Pancreas (tissue), 10 donors: ENCODE results near the gene TOMM40L. TPM values are rescaled to one million over a fixed set of nuclear protein-coding genes. Genes with fewer than 3 reads are reported as not detected.

Source experiments
- ATAC-seq, 4 donors: fragments of 200-7000 bp; cut with Tn5 transposase; one replicate each; pipeline versions ENCODE4 v1.8.0 to v1.9.1; 2020; ENCODE audit warnings: mild to moderate bottlenecking in 4 of 4, moderate library complexity in 4 of 4
- DNase-seq, 6 donors: peaks; one replicate each; pipeline ENCODE4 v3.0.0-alpha.2; 2020
- FAIRE-seq: peaks from 2 replicates; lab custom pipeline; 2012; peaks lifted over from hg19 to GRCh38; lab: Jason Lieb, UNC
- H3K27ac ChIP-seq, 4 donors: fragments of 200-600 bp; sonication (generic); 1 replicate in 3 of 4; 2 replicates in 1 of 4; pipeline versions ENCODE4 v1.5.0 to v1.8.0; 2020
- H3K27me3 ChIP-seq, 4 donors: fragments of 200-600 bp; one replicate each; pipeline ENCODE4 v1.8.0; 2021
- H3K36me3 ChIP-seq, 3 donors: fragments of 200-600 bp; sonication (generic) in 1 of 3; one replicate each; pipeline versions ENCODE4 v1.5.0 to v1.8.0; 2020 to 2021
- H3K4me1 ChIP-seq, 3 donors: fragments of 200-600 bp; one replicate each; pipeline ENCODE4 v1.8.0; 2021
- H3K4me3 ChIP-seq, 4 donors: fragments of 200-600 bp; sonication (generic) in 2 of 4; one replicate each; pipeline versions ENCODE4 v1.5.0 to v1.8.0; 2020 to 2021
- H3K9me3 ChIP-seq, 4 donors: fragments of 200-600 bp; one replicate each; pipeline ENCODE4 v1.8.0; 2021
- WGBS, 2 donors: extraction: QIAGEN DNeasy Blood & Tissue Kit; methylation state at CpG; one replicate each; pipeline ENCODE4 v1.1.7; 2013; 5-methylcytosine and 5-hydroxymethylcytosine counted together
- intact Hi-C, 3 donors: fragments of 100-400 bp; cut with DNase I; formaldehyde crosslinking; loops; one replicate each; pipeline versions ENCODE4 v1.11.1 to v1.14.2; 2022
- polyA plus RNA-seq, 2 donors: library from polyadenylated mRNA; stranded (reverse); fragments of 200-250 nt; gene quantifications; one replicate each; pipeline ENCODE4 v1.2.3, GENCODE V29; 2013
- total RNA-seq, 6 donors: library from RNA; stranded (reverse); fragmentation: NEBNext Ultra II Directional in 4 of 6; extraction: Animal tissue kit (Norgen Biotek cat#: 25700) in 4 of 6; gene quantifications; one replicate each; pipeline versions ENCODE4 v1.2.1 to v1.2.4, GENCODE V29; 2021 to 2023
- TF ChIP-seq, protein P1 (sequence below), 4 donors: fragments of 200-600 bp; sonication (generic) in 3 of 4; IDR thresholded peaks; one replicate each; pipeline versions ENCODE4 v1.5.0 to v1.8.0; 2021; ENCODE audit warnings: antibody characterized with exemption in 4 of 4
- donor health status: healthy with polysubstance abuse.
- donor health status: DM: no; HTN: no; CAD: no; lungs with moderate emphysema.
- donor health status: DM: no; HTN: no; CAD: no.
- donor health status: control.
- donor health status: control.
- donor health status: Bipolar disorder and iron deficiency.
- donor health status: DM: yes; HTN: yes; CAD: no.
- donor health status: DM: no; HTN: no; CAD: no.
- donor health status: DM: no; HTN: no; CAD: no.
- donor health status: DM: yes; HTN: yes; CAD: no.

Gene TOMM40L
- total and polyA plus RNA-seq, 8 donors, result 1.4 to 5.6 (median 3.1) TPM

DNA sequence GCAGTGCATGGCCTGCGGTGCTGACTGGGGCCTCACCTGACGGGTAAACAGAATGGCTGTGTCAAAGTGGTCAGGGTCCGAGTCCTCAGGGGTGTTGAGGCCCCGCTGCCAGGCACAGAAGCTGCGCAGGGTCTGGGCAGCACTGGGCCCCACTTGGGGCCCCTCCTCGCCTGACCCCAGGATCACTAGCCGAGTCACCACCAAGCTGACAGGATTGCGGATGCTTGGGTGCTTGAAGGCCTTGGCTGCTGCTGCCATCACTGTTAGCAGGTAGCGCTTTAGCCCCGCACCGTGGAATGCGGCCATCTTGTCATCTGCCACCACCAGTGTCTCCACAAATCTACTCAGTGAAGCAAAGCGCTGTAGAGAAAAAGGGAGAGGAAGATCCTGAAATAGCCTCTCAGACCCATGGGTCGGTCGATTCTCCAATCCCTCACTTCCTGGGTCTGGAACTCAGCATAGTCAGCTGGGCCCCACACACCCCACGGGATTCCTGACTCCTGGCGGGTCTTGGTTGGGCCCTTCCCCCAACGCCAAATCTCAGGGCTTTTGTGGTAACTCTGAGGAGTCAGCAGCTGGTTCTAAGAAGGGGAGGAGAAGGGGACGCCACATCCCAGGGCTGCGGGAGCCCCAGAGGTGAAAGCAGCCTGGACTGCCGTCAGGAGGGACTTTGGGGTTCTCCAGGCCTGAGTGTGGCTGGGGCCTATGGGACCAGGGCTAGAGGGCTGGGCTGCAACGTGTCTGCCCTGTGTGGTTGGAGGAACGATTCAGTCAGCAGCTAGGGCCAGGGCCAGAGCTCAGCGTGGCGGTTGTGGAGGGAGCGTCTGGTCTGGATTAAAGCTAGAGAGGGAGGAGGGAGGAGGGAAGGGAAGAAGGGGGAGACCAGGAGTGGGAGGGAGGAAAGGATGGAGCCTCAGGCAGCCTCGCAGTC, 29.1 kb upstream of the TOMM40L start:
- 69 to 72% methylated on average over 27 of the region's 27 CpGs for WGBS, 2 donors
- intact Hi-C loops, result loop anchor here in 1 of 3 donors (10.0 kb wide), 1 partner anchor 178 kb away; no protein-coding TSS in a partner anchor
- no peak for ATAC-seq

DNA sequence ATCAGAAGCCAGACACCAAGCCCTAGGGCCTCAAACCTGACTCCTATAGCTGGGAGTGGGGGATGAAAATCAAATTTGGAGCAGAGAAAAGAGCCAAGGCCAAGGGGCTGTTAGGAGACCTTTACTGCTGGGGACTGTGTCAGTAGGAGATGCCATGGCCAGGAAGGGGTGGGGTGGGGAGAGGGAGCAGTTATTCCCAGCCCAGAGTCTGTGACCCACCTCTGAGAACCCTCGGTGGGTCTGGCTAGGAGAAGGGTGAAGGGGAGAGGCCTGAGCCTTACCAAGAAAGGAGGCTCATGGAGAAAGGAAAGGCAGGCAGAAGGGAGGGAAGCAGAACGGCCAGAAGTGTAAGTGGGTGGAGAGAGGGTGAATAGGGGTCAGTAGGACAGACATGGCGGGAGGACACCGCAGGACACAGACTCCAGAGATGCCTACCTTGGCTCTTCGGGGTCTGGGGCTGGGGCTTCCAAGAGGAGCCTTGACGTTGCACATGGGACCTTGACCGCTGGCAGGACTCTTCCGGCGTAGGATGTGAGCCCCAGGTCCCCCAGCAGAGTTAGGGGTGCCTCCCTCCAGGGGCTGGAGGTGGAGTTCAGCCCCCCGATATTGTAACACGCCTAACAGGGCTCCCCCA, 28.2 kb upstream of the TOMM40L start:
- DNase-seq (no peak), FAIRE-seq (no peak), ATAC-seq (no peak)
- no peaks in the 10 kb centered on the region for H3K36me3 ChIP-seq
- H3K4me1 ChIP-seq, result peaks cover 0 to 4% (median 3%) of the 10 kb centered on the region in 3 donors
- H3K27me3 ChIP-seq, result no peaks in the 10 kb centered on the region
- peak overlapping the region in 2 of 4 donors; percentile 9 to 32 for H3K4me3 ChIP-seq
- intact Hi-C loops, result loop anchor here in 1 of 3 donors (10.0 kb wide), 1 partner anchor 177 kb away; no protein-coding TSS in a partner anchor
- 52 to 56% methylated on average over 11 of the region's 11 CpGs for WGBS, 2 donors
- peak overlapping the region in 1 of 4 donors; percentile 36 for H3K27ac ChIP-seq
- no peaks in the 10 kb centered on the region for H3K9me3 ChIP-seq
- TF ChIP-seq, protein P1, sequence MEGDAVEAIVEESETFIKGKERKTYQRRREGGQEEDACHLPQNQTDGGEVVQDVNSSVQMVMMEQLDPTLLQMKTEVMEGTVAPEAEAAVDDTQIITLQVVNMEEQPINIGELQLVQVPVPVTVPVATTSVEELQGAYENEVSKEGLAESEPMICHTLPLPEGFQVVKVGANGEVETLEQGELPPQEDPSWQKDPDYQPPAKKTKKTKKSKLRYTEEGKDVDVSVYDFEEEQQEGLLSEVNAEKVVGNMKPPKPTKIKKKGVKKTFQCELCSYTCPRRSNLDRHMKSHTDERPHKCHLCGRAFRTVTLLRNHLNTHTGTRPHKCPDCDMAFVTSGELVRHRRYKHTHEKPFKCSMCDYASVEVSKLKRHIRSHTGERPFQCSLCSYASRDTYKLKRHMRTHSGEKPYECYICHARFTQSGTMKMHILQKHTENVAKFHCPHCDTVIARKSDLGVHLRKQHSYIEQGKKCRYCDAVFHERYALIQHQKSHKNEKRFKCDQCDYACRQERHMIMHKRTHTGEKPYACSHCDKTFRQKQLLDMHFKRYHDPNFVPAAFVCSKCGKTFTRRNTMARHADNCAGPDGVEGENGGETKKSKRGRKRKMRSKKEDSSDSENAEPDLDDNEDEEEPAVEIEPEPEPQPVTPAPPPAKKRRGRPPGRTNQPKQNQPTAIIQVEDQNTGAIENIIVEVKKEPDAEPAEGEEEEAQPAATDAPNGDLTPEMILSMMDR (IDR thresholded peaks at IDR 0.05), result no peak

More for the DNA sequence above, 29.1 kb upstream of the TOMM40L start:
- no peak for FAIRE-seq
- Histone ChIP-seq H3K9me3 (no peaks in the 10 kb centered on the region), H3K27ac (peak overlapping the region in 1 of 4 donors; percentile 11), H3K4me3 (peak overlapping the region in 1 of 4 donors; percentile 32), H3K36me3 (no peaks in the 10 kb centered on the region), H3K27me3 (no peaks in the 10 kb centered on the region), H3K4me1 (peaks cover 0 to 4% (median 3%) of the 10 kb centered on the region in 3 donors)
- TF ChIP-seq, protein P1 (IDR thresholded peaks at IDR 0.05), result no peak
- DNase-seq, result no peak

DNA sequence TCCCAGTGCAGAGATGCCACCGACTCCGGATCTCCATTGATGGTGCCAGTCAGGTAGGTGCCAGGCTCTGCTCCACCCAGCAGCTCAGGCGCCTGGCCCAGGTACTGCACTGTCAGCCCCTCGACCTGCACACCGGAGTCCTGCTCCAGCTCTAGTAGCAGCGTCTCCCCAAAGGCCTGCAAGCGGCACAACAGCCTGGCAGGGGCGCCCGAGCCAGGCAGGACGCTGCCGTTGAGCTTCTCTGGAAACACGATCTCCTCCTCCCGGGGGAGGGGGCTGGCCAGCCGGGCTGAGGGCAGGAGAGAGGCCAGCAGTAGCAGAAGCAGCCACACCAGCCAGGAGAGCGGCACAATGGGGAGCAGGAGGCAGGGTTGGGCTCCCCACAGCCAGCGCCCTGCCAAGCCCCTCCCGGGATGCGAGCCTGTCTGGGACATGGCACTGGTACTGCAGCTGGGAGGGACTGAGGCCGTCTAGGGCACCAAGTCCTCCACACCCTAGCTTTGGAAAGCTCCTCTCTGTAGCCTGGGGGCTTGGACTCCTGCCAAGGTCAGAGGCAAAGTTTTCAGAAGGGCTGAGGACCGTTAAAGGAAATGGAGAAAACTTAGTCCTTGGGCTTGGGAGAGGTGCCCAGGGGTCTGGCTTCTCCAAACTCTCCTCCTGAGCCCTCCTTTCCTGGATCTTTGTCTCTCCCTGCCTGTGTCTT, 27.5 kb upstream of the TOMM40L start:
- no peaks in the 10 kb centered on the region for H3K27me3 ChIP-seq
- ATAC-seq (no peak), DNase-seq (peak in 1 of 6 donors; percentile 65), FAIRE-seq (no peak)
- TF ChIP-seq, protein P1 (IDR thresholded peaks at IDR 0.05), result no peak
- H3K4me1 ChIP-seq, result peaks cover 6 to 9% (median 8%) of the 10 kb centered on the region in 3 donors
- H3K27ac ChIP-seq, result peak overlapping the region in 1 of 4 donors; percentile 36
- H3K9me3 ChIP-seq, result no peaks in the 10 kb centered on the region
- intact Hi-C loops, result loop anchor here in 1 of 3 donors (10.0 kb wide), 1 partner anchor 176 kb away; no protein-coding TSS in a partner anchor
- H3K4me3 ChIP-seq, result peak overlapping the region in 2 of 4 donors; percentile 9 to 32
- H3K36me3 ChIP-seq, result no peaks in the 10 kb centered on the region
- 28 to 29% methylated on average over 20 of the region's 20 CpGs for WGBS, 2 donors

DNA sequence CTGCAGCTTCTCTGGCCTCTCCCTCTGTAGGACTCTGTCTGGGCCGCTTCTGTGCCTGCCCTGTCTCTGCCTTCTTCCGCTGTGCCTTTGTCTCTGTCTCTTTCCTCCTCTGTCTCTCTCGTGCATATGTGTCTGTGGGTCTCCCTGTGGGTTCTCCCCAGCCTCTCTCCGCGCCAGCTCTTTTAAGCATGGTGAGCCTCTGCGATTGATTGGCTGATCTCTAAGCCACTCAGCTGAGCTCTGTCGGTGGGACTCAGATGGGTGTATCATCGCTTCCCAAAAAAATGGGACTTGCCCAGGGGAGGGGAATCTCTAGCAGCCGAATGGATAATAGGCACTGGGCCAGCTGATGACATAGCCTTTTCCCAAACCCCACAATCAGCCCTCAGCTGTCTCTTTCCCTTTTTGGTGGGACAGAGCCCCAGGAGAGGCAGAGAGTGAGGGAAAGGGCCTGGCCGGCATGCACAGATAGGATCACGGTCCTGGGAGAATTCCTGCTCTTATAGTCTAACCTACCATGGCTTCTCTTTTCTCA, 26.9 kb upstream of the TOMM40L start, which contains the start of gene ADAMTS4:
Gene ADAMTS4, minus strand, starts transcription at position 158 of the 535 bp plus-strand sequence. CDS start 427 bp downstream, outside the sequence.
- peak in 1 of 6 donors; percentile 32 for DNase-seq

More for the DNA sequence above, 26.9 kb upstream of the TOMM40L start, which contains the start of gene ADAMTS4:
- no peaks in the 10 kb centered on the region for H3K27me3 ChIP-seq
- ATAC-seq (no peak), FAIRE-seq (no peak)
- 73 to 76% methylated on average over 11 of the region's 11 CpGs for WGBS, 2 donors
- intact Hi-C loops, result loop anchor here in 1 of 3 donors (10.0 kb wide), 1 partner anchor 176 kb away; no protein-coding TSS in a partner anchor
- no peaks in the 10 kb centered on the region for H3K36me3 ChIP-seq
- H3K9me3 ChIP-seq, result no peaks in the 10 kb centered on the region
- peaks cover 8 to 11% (median 9%) of the 10 kb centered on the region in 3 donors for H3K4me1 ChIP-seq
- H3K4me3 ChIP-seq, result peak within 1 kb of the TSS in 2 of 4 donors; percentile 9 to 32
- TF ChIP-seq, protein P1 (IDR thresholded peaks at IDR 0.05), result no peak
- peak within 1 kb of the TSS in 2 of 4 donors; percentile 36 to 41 for H3K27ac ChIP-seq
